Karpas-422 (cell line): ENCODE results near the gene ZNF556. TPM values are rescaled to one million over a fixed set of nuclear protein-coding genes. Genes with fewer than 3 reads are reported as not detected.
A peak's percentile ranks its signal among the peaks of the same experiment; 100 is the strongest.

ENCODE experiments used
- DNase-seq: peaks from one replicate; pipeline ENCODE4 v3.0.0-alpha.2; 2015
- H2AFZ ChIP-seq: fragments of 200-600 bp; sonication (generic); 2 replicates; pipeline ENCODE4 v1.6.1; 2014; ENCODE audit warnings: antibody characterized with exemption, low read length, mixed read lengths
- H3K27ac ChIP-seq: fragments of 200-600 bp; sonication (generic); 2 replicates; pipeline ENCODE4 v1.5.1; 2014; ENCODE audit warnings: mild to moderate bottlenecking, low read length, moderate library complexity
- H3K27me3 ChIP-seq: fragments of 200-600 bp; sonication (generic); 2 replicates; pipeline ENCODE4 v1.6.1; 2014; ENCODE audit warnings: low read length, mixed read lengths
- H3K36me3 ChIP-seq: fragments of 200-600 bp; sonication (generic); 2 replicates; pipeline ENCODE4 v1.6.1; 2014; ENCODE audit warnings: low read length, mixed read lengths; ENCODE audit not compliant: insufficient read depth
- H3K4me1 ChIP-seq: fragments of 200-600 bp; sonication (generic); 2 replicates; pipeline ENCODE4 v1.6.1; 2014; ENCODE audit warnings: mild to moderate bottlenecking, low read length, mixed read lengths
- H3K4me2 ChIP-seq: fragments of 200-600 bp; sonication (generic); 2 replicates; pipeline ENCODE4 v1.6.1; 2014; ENCODE audit warnings: low read length, low read depth, mild to moderate bottlenecking; ENCODE audit not compliant: poor library complexity, severe bottlenecking
- H3K4me3 ChIP-seq: fragments of 200-600 bp; sonication (generic); 2 replicates; pipeline ENCODE4 v1.5.1; 2014; ENCODE audit warnings: mild to moderate bottlenecking, antibody characterized with exemption, low read length, mixed read lengths
- H3K79me2 ChIP-seq: fragments of 200-600 bp; sonication (generic); 2 replicates; pipeline ENCODE4 v1.6.1; 2014; ENCODE audit warnings: mild to moderate bottlenecking, low read length, mixed read lengths
- H3K9ac ChIP-seq: fragments of 200-600 bp; sonication (generic); 2 replicates; pipeline ENCODE4 v1.6.0; 2014; ENCODE audit warnings: low read length
- H3K9me2 ChIP-seq: fragments of 200-600 bp; sonication (generic), shearing (Covaris generic); replicated peaks from 2 replicates; pipeline ENCODE4 v1.6.0; 2014; ENCODE audit warnings: mild to moderate bottlenecking, low read length, moderate library complexity; ENCODE audit not compliant: insufficient read depth
- H3K9me3 ChIP-seq: fragments of 300-700, 200-600 bp; sonication (generic); 2 replicates; pipeline ENCODE4 v1.6.1; 2014; ENCODE audit warnings: low read length, mixed read lengths
- H4K20me1 ChIP-seq: fragments of 200-600 bp; sonication (generic); 2 replicates; pipeline ENCODE4 v1.6.1; 2014; ENCODE audit warnings: mild to moderate bottlenecking, antibody characterized with exemption, low read length, low read depth; ENCODE audit not compliant: insufficient read depth
- total RNA-seq: library from RNA; depleted of rRNA; stranded (reverse); fragments of >200 nt; shearing (Covaris generic); gene quantifications from 2 replicates; pipeline ENCODE4 v1.2.3, GENCODE V29; 2014; ENCODE audit warnings: low replicate concordance

Gene ZNF556
- total RNA-seq, 1 experiment from 2014 or later = not detected

- Histone ChIP-seq H3K79me2 (no peaks in the 10 kb centered on the region), H3K4me3 (no peak overlapping the region), H3K36me3 (no peaks in the 10 kb centered on the region; the same call in 1 of the 2 replicates), H4K20me1 (no peaks in the 10 kb centered on the region), H3K27me3 (no peaks in the 10 kb centered on the region), H2AFZ (no peak overlapping the region), H3K4me2 (no peak overlapping the region), H3K4me1 (no peaks in the 10 kb centered on the region), H3K9me2 (no peaks in the 10 kb centered on the region), H3K27ac (no peak overlapping the region), H3K9ac (no peak overlapping the region), H3K9me3 (peaks cover 3% of the 10 kb centered on the region; the same call in 1 of the 2 replicates)
- no peak for DNase-seq
Measured at GRCh38 chr19:2827840-2828489, 39.2 kb upstream of the ZNF556 start.

GRCh38 chr19:2834294-2834871 lies 32.8 kb upstream of the ZNF556 start:
- no peaks in the 10 kb centered on the region for H3K27me3 ChIP-seq
- H3K4me2 ChIP-seq = no peak overlapping the region
- H3K9me2 ChIP-seq = no peaks in the 10 kb centered on the region
- H3K27ac ChIP-seq = no peak overlapping the region
- H3K36me3 ChIP-seq = peaks cover 14% of the 10 kb centered on the region
- H3K9me3 ChIP-seq = peaks cover 26% of the 10 kb centered on the region
- H3K9ac ChIP-seq = no peak overlapping the region
- H2AFZ ChIP-seq = no peak overlapping the region
- H3K4me3 ChIP-seq = no peak overlapping the region
- no peaks in the 10 kb centered on the region for H3K79me2 ChIP-seq
- no peak for DNase-seq
- H3K4me1 ChIP-seq = no peaks in the 10 kb centered on the region
- H4K20me1 ChIP-seq = no peaks in the 10 kb centered on the region

- H3K27ac ChIP-seq = no peak overlapping the region
- H3K27me3 ChIP-seq = no peaks in the 10 kb centered on the region
- H3K9me3 ChIP-seq = peaks cover 23% of the 10 kb centered on the region
- no peak overlapping the region for H3K4me2 ChIP-seq
- H3K9ac ChIP-seq = no peak overlapping the region
- H3K36me3 ChIP-seq = peaks cover 14% of the 10 kb centered on the region
- H4K20me1 ChIP-seq = no peaks in the 10 kb centered on the region
- H2AFZ ChIP-seq = no peak overlapping the region
- peaks cover 6% of the 10 kb centered on the region for H3K4me1 ChIP-seq
- DNase-seq = no peak
- H3K4me3 ChIP-seq = no peak overlapping the region
- H3K9me2 ChIP-seq = no peaks in the 10 kb centered on the region
- no peaks in the 10 kb centered on the region for H3K79me2 ChIP-seq
Measured at GRCh38 chr19:2837430-2837829, 29.7 kb upstream of the ZNF556 start.

GRCh38 chr19:2840794-2841791 lies 26.0 kb upstream of the ZNF556 start, which contains the start of gene ZNF555:
TSS of gene ZNF555 (plus strand) at chr19:2841475. CDS start at chr19:2841573, 98 bp downstream.
- Histone ChIP-seq H2AFZ (0 out of 2 replicates have a peak within 1 kb of the TSS, but pooled peaks have one; percentile 21), H3K27me3 (no peaks in the 10 kb centered on the region), H3K9ac (peak within 1 kb of the TSS; percentile 78), H3K27ac (peak within 1 kb of the TSS; percentile 68), H3K4me3 (peak within 1 kb of the TSS; percentile 70), H3K9me3 (peaks cover 5% of the 10 kb centered on the region), H3K4me1 (peaks cover 8% of the 10 kb centered on the region), H3K79me2 (no peaks in the 10 kb centered on the region), H4K20me1 (no peaks in the 10 kb centered on the region), H3K9me2 (no peaks in the 10 kb centered on the region), H3K36me3 (no peaks in the 10 kb centered on the region), H3K4me2 (peak within 1 kb of the TSS; percentile 72)
- DNase-seq = peak; percentile 96

GRCh38 chr19:2841855-2842574 lies 25.1 kb upstream of the ZNF556 start:
- Histone ChIP-seq H3K4me3 (peak overlapping the region; percentile 70), H3K27me3 (no peaks in the 10 kb centered on the region), H3K4me1 (peaks cover 8% of the 10 kb centered on the region), H3K9ac (peak overlapping the region; percentile 67), H2AFZ (no peak overlapping the region), H3K27ac (no peak overlapping the region), H3K9me2 (no peaks in the 10 kb centered on the region), H4K20me1 (no peaks in the 10 kb centered on the region), H3K79me2 (no peaks in the 10 kb centered on the region), H3K9me3 (no peaks in the 10 kb centered on the region), H3K4me2 (peak overlapping the region; percentile 72), H3K36me3 (no peaks in the 10 kb centered on the region)
- DNase-seq = no peak

DNA sequence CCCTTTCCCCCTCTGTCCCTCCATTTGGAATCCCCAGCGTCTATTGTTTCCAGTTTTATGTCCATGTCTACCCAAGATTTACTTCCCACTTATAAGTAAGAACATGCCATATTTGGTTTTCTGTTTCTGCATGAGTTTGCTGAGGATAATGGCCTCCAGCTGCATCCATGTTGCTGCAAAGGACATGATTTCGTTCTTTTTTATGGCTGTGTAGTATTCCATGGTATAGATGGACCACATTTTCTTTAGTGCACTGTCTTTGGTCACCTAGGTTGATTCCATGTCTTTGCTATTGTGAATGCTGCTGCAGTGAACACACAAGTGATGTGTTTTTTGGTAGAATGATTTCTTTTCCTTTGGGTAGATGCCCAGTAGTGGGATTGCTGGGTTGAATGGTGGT lies 22.0 kb upstream of the ZNF556 start:
- H3K4me2 ChIP-seq = no peak overlapping the region
- no peak overlapping the region for H2AFZ ChIP-seq
- H3K79me2 ChIP-seq = no peaks in the 10 kb centered on the region
- H3K36me3 ChIP-seq = no peaks in the 10 kb centered on the region
- H3K9me3 ChIP-seq = peaks cover 3% of the 10 kb centered on the region; the same call in 1 of the 2 replicates
- no peak overlapping the region for H3K4me3 ChIP-seq
- H3K9me2 ChIP-seq = no peaks in the 10 kb centered on the region
- no peak for DNase-seq
- H4K20me1 ChIP-seq = no peaks in the 10 kb centered on the region
- H3K27ac ChIP-seq = no peak overlapping the region
- H3K27me3 ChIP-seq = no peaks in the 10 kb centered on the region
- peaks cover 8% of the 10 kb centered on the region for H3K4me1 ChIP-seq
- no peak overlapping the region for H3K9ac ChIP-seq

DNA sequence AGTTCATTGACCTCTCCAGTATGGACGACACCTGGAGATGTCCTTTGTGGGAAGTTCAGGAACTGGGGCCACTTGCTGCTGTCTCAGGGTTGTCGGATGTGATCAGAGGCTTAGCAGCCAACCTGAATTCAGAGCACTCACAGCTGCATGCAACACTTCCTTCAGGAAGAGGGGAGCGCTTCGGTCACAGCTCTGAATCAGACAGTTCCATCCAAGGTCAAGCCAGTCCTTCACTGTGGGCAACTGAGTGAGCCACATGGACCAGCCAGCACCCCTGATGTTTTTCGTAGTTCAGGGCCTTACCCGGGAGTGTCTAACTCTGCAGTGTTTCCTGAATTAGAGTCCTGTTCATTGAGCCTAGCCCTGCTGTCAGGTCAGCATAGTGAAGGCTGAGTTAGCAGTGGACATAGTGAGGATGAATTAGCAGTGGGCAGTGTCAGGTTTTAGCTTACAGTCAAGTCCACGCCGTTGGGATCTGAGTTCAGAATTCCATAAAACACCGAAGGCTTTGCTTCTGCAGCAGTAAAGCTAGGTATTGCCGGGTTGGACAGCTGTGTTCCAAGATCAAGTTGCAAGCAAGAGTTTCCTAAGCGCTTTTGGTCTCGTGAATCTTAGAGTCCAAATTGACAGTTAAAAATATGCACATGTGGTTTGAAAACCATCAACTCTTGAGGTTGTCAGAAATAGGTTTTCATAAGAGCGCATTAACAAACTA lies 20.8 kb upstream of the ZNF556 start:
- Histone ChIP-seq H2AFZ (no peak overlapping the region), H3K36me3 (no peaks in the 10 kb centered on the region), H3K4me2 (no peak overlapping the region), H3K27ac (no peak overlapping the region), H3K27me3 (no peaks in the 10 kb centered on the region), H3K4me1 (peaks cover 8% of the 10 kb centered on the region), H3K9me3 (peaks cover 5% of the 10 kb centered on the region), H3K9ac (no peak overlapping the region), H3K4me3 (no peak overlapping the region), H4K20me1 (no peaks in the 10 kb centered on the region), H3K9me2 (no peaks in the 10 kb centered on the region), H3K79me2 (no peaks in the 10 kb centered on the region)
- peak; percentile 17 for DNase-seq
